Activated CD8-positive, alpha-beta T cell treated with anti-CD3 and anti-CD28 coated beads for 36 hours (primary cell): Measurements from ENCODE around the gene ZAR1. TPM values are rescaled to one million over a fixed set of nuclear protein-coding genes. Genes with fewer than 3 reads are reported as not detected.

Source experiments
- ATAC-seq: fragments of 200-7000 bp; cut with Tn5 transposase; one replicate; pipeline ENCODE4 v1.10.0; 2021; ENCODE audit warnings: mild to moderate bottlenecking, moderate library complexity
- CTCF ChIA-PET: fragments of 350-600 bp; sonication (Branson Sonifier 250); formaldehyde crosslinking; loops from one replicate; lab custom pipeline; 2021; ENCODE audit warnings: antibody characterized with exemption; lab: Charles Lee
- POLR2A ChIA-PET: fragments of 350-600 bp; sonication (Branson Sonifier 250); formaldehyde crosslinking; loops from one replicate; lab custom pipeline; 2021; ENCODE audit warnings: antibody characterized with exemption; lab: Charles Lee
- DNase-seq: peaks from one replicate; pipeline ENCODE4 v3.0.0-alpha.2; 2020
- H3K27ac Mint-ChIP-seq: one replicate; pipeline ENCODE4 v1.8.0; 2021; ENCODE audit warnings: mild to moderate bottlenecking, mixed read lengths
- H3K27me3 Mint-ChIP-seq: one replicate; pipeline ENCODE4 v1.8.0; 2021; ENCODE audit warnings: mixed read lengths
- H3K36me3 Mint-ChIP-seq: one replicate; pipeline ENCODE4 v1.8.0; 2021; ENCODE audit warnings: low read depth, mixed read lengths
- H3K4me1 Mint-ChIP-seq: one replicate; pipeline ENCODE4 v1.8.0; 2021; ENCODE audit warnings: low read depth, mixed read lengths
- H3K4me3 Mint-ChIP-seq: one replicate; pipeline ENCODE4 v1.8.0; 2021; ENCODE audit warnings: mild to moderate bottlenecking, moderate library complexity, mixed read lengths
- H3K9me3 Mint-ChIP-seq: one replicate; pipeline ENCODE4 v1.8.0; 2021; ENCODE audit warnings: mixed read lengths
- CTCF ChIP-seq: fragments of 200-600 bp; IDR thresholded peaks from one replicate; pipeline ENCODE4 v1.8.0; 2022; ENCODE audit warnings: antibody characterized with exemption, mild to moderate bottlenecking
- intact Hi-C: fragments of 100-400 bp; cut with micrococcal nuclease; formaldehyde crosslinking; loops from one replicate; pipeline ENCODE4 v1.10.0; 2022
- total RNA-seq, 2 experiments: library from RNA; stranded (reverse); gene quantifications; one replicate each; pipeline ENCODE4 v1.2.3, GENCODE V29; 2021

Gene ZAR1
- total RNA-seq, 2 experiments from 2014 or later: not detected

DNA sequence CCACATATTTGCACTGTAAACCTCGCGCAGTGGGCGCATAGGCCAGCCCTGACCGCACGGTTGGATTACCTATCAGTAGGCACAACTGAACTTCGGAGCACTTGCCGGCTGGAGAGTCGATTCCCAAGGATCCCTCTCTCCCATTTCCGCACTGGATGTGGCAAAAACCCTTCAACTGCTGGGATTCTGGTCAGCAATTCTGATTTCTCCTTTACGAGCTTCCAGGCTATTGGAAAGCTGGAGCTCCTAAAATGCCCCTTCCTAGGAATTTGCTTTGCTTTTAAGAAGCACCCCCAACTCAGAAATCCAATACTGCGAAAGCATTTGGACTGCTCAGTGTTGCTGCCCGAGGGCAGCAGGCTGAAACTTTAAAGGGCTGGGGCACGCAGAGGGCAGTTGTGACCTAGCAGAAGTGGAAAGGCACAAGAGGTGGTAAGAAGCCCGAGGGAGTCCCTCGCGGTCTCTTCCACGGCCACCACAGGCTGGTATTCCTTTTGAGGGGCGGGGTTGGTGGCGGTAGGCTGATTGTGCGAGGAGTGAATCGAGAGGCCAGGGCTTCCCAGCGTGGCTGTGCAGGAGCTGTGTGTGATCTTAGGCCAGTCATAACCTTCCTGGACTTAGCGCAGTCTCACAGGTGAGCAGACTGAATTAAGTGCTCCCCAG is 1.6 kb downstream of the ZAR1 start:
- intact Hi-C loops: no loop called here
- no peak for ATAC-seq

DNA sequence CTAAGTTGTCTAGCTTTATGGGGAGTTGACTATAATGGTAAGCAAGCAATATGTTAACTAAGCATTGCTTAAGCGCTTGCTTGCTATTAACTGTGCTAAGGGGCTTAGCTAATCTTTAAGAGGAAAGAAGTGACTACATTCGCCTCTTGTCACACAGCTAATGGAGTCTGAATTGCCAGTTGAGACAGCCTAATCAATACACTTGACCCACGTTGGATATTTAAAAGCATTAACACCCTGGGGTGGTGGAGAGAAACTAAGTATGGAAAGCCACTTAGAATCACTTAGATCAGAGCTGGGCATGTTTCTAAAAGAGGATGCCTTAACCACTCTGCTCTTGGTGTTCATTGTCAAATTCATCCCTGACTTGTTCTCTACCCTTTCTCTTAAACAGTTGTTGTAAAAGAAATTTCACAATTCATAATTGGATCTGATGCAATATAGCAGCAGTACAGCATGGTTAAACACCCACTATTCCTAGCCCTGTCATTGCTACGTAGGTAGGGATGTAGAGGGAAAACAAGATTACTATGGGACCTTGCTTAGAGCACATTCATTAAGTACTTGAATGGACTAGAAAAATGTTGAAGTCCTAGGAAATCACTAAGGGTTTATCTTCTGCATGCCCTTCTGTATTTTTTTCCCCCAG is 3.5 kb downstream of the ZAR1 start:
- H3K27ac Mint-ChIP-seq: no peak overlapping the region
- peaks cover under 1% of the 10 kb centered on the region for H3K36me3 Mint-ChIP-seq
- no peak overlapping the region for H3K4me3 Mint-ChIP-seq
- H3K27me3 Mint-ChIP-seq: peaks cover 28% of the 10 kb centered on the region
- ChIA-PET CTCF (interaction anchor here (1.3 kb wide), 1 partner anchor 47 kb away, joined by 4 read pairs; no protein-coding TSS in a partner anchor), POLR2A (interaction anchor here (0.7 kb wide), 1 partner anchor 322 kb away, joined by 3 read pairs; no protein-coding TSS in a partner anchor)
- no peaks in the 10 kb centered on the region for H3K9me3 Mint-ChIP-seq
- ATAC-seq (no peak), DNase-seq (no peak)
- intact Hi-C loops: no loop called here
- no peak for TF ChIP-seq CTCF
- peaks cover under 1% of the 10 kb centered on the region for H3K4me1 Mint-ChIP-seq

More for the DNA sequence above, 1.6 kb downstream of the ZAR1 start:
- no peak for DNase-seq
- no peak for TF ChIP-seq CTCF
- Mint-ChIP-seq H3K27me3 (peaks cover 41% of the 10 kb centered on the region), H3K36me3 (no peaks in the 10 kb centered on the region), H3K4me3 (no peak overlapping the region), H3K9me3 (no peaks in the 10 kb centered on the region), H3K27ac (no peak overlapping the region), H3K4me1 (no peaks in the 10 kb centered on the region)
- ChIA-PET CTCF (no interaction called here), POLR2A (no interaction called here)

DNA sequence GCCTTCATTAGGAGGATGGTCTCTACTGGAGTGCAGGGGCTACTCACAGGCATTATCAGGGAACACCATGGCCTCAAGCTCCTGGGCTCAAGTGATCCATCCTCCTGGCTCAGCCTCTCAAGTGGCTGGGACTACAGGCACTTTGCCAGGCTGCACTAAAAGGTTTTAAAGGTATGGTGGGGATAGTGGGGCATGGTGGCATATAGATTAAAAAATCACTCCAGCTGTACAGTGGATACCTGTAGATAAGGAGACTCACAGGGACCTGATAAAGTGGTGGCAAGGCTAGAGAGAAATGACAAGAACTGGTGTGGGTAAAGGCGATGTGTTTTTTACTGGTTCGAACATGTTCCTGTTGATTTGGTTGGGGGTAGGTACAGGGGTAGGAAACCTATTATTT is 5.9 kb downstream of the ZAR1 start:
- intact Hi-C loops: no loop called here
- H3K27ac Mint-ChIP-seq: no peak overlapping the region
- CTCF ChIA-PET: no interaction called here
- H3K27me3 Mint-ChIP-seq: peaks cover 15% of the 10 kb centered on the region
- H3K36me3 Mint-ChIP-seq: peaks cover 15% of the 10 kb centered on the region
- H3K4me3 Mint-ChIP-seq: no peak overlapping the region
- TF ChIP-seq CTCF: no peak
- H3K4me1 Mint-ChIP-seq: peaks cover 18% of the 10 kb centered on the region
- POLR2A ChIA-PET: interaction anchor here (1.2 kb wide), 1 partner anchor 35 kb away, joined by 3 read pairs; no protein-coding TSS in a partner anchor
- no peak for DNase-seq
- H3K9me3 Mint-ChIP-seq: no peaks in the 10 kb centered on the region
- ATAC-seq: no peak

DNA sequence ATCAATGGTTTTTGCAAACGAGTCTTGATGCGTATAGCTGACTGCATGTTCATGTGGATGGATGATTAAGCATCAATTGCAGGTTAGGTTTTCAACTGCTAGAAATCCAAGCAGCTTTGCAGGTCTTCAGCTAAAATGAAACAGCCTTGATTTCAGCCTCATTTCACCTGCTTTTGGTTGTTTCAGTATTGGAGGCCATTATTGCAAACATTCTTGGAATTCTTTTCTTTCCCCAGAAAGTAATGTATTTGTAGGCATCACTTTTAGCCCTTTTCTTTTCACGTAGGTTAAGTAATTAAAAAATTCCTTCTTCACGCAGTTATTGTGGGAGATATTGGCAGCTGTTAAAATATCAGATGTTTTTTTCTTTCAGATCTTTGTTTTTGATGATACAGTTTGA is 8.8 kb downstream of the ZAR1 start:
- Mint-ChIP-seq H3K27me3 (no peaks in the 10 kb centered on the region), H3K4me1 (peaks cover 21% of the 10 kb centered on the region), H3K36me3 (peaks cover 23% of the 10 kb centered on the region), H3K9me3 (no peaks in the 10 kb centered on the region), H3K4me3 (no peak overlapping the region), H3K27ac (peak overlapping the region; percentile 80)
- ChIA-PET POLR2A (no interaction called here), CTCF (interaction anchor here (0.7 to 1.3 kb wide), 3 partner anchors 10 to 269 kb away, joined by 3 read pairs; no protein-coding TSS in a partner anchor)
- intact Hi-C loops: no loop called here
- no peak for TF ChIP-seq CTCF
- ATAC-seq (no peak), DNase-seq (no peak)

GRCh38 chr4:48499551-48500066 is 9.6 kb downstream of the ZAR1 start:
- peak; percentile 67 for ATAC-seq
- intact Hi-C loops: no loop called here
- DNase-seq: no peak
- ChIA-PET POLR2A (no interaction called here), CTCF (interaction anchor here (0.5 to 1.3 kb wide), 3 partner anchors 10 to 463 kb away, joined by 3 read pairs; no protein-coding TSS in a partner anchor)
- H3K27ac Mint-ChIP-seq: peak overlapping the region; percentile 80
- H3K4me1 Mint-ChIP-seq: peaks cover 26% of the 10 kb centered on the region
- H3K36me3 Mint-ChIP-seq: peaks cover 23% of the 10 kb centered on the region
- H3K4me3 Mint-ChIP-seq: no peak overlapping the region
- TF ChIP-seq CTCF: no peak
- no peaks in the 10 kb centered on the region for H3K9me3 Mint-ChIP-seq
- no peaks in the 10 kb centered on the region for H3K27me3 Mint-ChIP-seq
